Neutrophil (primary cell): ENCODE results near the gene RRBP1.

Source experiments
- H3K27ac ChIP-seq: fragments of 200-600 bp; sonication (generic); 2 replicates; pipeline ENCODE4 v1.5.1; 2016; ENCODE audit warnings: mild to moderate bottlenecking, moderate library complexity
- H3K27me3 ChIP-seq: fragments of 200-600 bp; sonication (generic); 2 replicates; pipeline ENCODE4 v1.6.0; 2016; ENCODE audit warnings: mild to moderate bottlenecking
- H3K36me3 ChIP-seq: fragments of 200-600 bp; sonication (generic); 2 replicates; pipeline ENCODE4 v1.5.1; 2017
- H3K4me1 ChIP-seq, 2 experiments: fragments of 200-600 bp in 1 of 2; sonication (generic) in 1 of 2; 1 replicate in 1 of 2; 2 replicates in 1 of 2; pipeline versions ENCODE4 v1.5.1 to v1.6.1; 2013 to 2016; ENCODE audit warnings: low read depth in 1 of 2, low read length in 1 of 2, mild to moderate bottlenecking in 1 of 2, moderate library complexity in 1 of 2; ENCODE audit not compliant: control insufficient read depth in 1 of 2, insufficient read depth in 1 of 2
- H3K4me3 ChIP-seq, 2 experiments: fragments of 200-600 bp in 1 of 2; sonication (generic) in 1 of 2; 1 replicate in 1 of 2; 2 replicates in 1 of 2; pipeline ENCODE4 v1.5.1; 2013 to 2016; ENCODE audit warnings: low read depth in 1 of 2, low read length in 1 of 2, mild to moderate bottlenecking in 1 of 2, moderate library complexity in 1 of 2
- H3K9me3 ChIP-seq: fragments of 200-600 bp; sonication (generic); 2 replicates; pipeline ENCODE4 v1.5.1; 2016
- CTCF ChIP-seq: fragments of 200-600 bp; sonication (generic); IDR thresholded peaks from 2 replicates; pipeline ENCODE4 v1.5.1; 2016; ENCODE audit warnings: antibody characterized with exemption

Gene RRBP1

DNA sequence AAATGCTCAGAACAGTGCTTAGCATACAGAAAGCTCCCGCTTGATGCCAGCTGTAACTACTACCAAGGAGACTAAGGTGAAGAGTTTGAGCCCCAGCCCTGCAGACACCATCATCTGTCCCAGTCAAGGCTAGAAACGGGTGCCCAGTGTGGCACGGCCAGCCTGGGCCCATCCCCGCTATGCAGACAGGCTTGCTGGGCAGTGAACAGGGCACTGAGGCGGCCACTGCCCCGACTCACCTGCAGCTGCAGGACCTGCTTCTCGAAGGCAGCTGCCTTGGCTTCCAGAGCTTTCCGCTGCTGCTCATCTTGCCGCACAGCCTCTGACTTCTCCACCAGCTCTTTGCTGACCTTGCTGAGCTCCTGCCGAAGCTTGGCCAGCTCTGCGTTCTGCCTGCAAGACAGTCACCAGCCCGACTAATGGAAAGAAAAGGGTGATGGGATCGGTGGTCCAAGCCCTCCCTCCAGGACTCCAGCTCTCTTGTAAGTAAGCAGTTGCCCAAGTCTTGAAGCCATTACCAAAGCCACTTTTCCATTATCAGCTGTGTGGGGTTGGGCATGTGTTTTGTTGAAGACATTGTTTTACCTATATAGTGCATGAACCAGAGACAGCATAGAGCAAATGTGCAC is 48.7 kb downstream of the RRBP1 start:
- H3K4me1 ChIP-seq = peaks cover 8 to 10% of the 10 kb centered on the region in 2 experiments
- peaks cover 98% of the 10 kb centered on the region for H3K36me3 ChIP-seq
- no peaks in the 10 kb centered on the region for H3K9me3 ChIP-seq
- no peaks in the 10 kb centered on the region for H3K27me3 ChIP-seq
- TF ChIP-seq CTCF = no peak
- H3K27ac ChIP-seq = no peak overlapping the region
- H3K4me3 ChIP-seq = no peak overlapping the region

- H3K9me3 ChIP-seq = no peaks in the 10 kb centered on the region
- no peak for TF ChIP-seq CTCF
- no peak overlapping the region for H3K4me3 ChIP-seq
- H3K27ac ChIP-seq = no peak overlapping the region
- H3K36me3 ChIP-seq = peaks cover 94% of the 10 kb centered on the region
- no peaks in the 10 kb centered on the region for H3K27me3 ChIP-seq
- peaks cover 14 to 20% of the 10 kb centered on the region in 2 experiments for H3K4me1 ChIP-seq
Measured at GRCh38 chr20:17631576-17632319, 50.3 kb downstream of the RRBP1 start.

- H3K36me3 ChIP-seq = peaks cover 94% of the 10 kb centered on the region
- peaks cover 17 to 21% of the 10 kb centered on the region in 2 experiments for H3K4me1 ChIP-seq
- no peak for TF ChIP-seq CTCF
- H3K9me3 ChIP-seq = no peaks in the 10 kb centered on the region
- H3K4me3 ChIP-seq = no peak overlapping the region
- H3K27me3 ChIP-seq = no peaks in the 10 kb centered on the region
- H3K27ac ChIP-seq = no peak overlapping the region
Measured at GRCh38 chr20:17630806-17631195, 51.2 kb downstream of the RRBP1 start.

- Histone ChIP-seq H3K4me1 (peaks cover 15 to 19% of the 10 kb centered on the region in 2 experiments), H3K27ac (no peak overlapping the region), H3K27me3 (no peaks in the 10 kb centered on the region), H3K36me3 (peaks cover 94% of the 10 kb centered on the region), H3K9me3 (no peaks in the 10 kb centered on the region), H3K4me3 (no peak overlapping the region)
- no peak for TF ChIP-seq CTCF
Measured at GRCh38 chr20:17630151-17630805, 51.8 kb downstream of the RRBP1 start.

DNA sequence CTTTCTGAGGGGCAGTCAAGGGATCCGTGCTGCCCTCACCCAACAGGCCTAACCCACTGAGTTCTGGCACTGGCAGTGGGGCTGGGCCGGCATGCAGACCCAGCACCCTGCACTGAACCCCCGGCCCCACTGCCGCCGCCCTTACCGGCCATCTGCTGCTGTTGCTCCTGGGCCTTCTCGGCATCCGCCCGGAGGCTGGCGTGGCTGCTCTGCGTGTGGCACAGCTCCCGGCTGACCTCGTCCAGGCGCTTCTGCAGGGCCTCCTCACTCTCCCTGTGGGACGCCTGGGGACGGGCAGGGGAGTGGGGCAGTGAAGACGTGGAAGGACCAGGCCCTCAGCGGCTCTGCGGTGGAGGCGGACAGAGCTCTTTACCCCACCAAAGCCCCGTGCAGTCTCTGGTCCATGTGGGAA is 52.4 kb downstream of the RRBP1 start:
- H3K4me3 ChIP-seq = no peak overlapping the region
- H3K27me3 ChIP-seq = no peaks in the 10 kb centered on the region
- no peak overlapping the region for H3K27ac ChIP-seq
- no peak for TF ChIP-seq CTCF
- H3K36me3 ChIP-seq = peaks cover 96% of the 10 kb centered on the region
- H3K4me1 ChIP-seq = peaks cover 9 to 13% of the 10 kb centered on the region in 2 experiments
- no peaks in the 10 kb centered on the region for H3K9me3 ChIP-seq
